Osteocyte (in vitro differentiated cells): ENCODE measurements around the gene PUM2. TPM values are rescaled to one million over a fixed set of nuclear protein-coding genes. Genes with fewer than 3 reads are reported as not detected.
A peak's percentile ranks its signal among the peaks of the same experiment; 100 is the strongest.

Source experiments
- DNase-seq: peaks from one replicate; pipeline ENCODE4 v3.0.0; 2021; ENCODE audit warnings: mixed read lengths; ENCODE audit not compliant: unreplicated experiment; ENCODE audit errors: extremely low spot score
- H3K27ac Mint-ChIP-seq: one replicate; pipeline ENCODE4 v1.8.0; 2021; ENCODE audit warnings: mild to moderate bottlenecking, mixed read lengths; ENCODE audit not compliant: unreplicated experiment
- H3K27me3 Mint-ChIP-seq: one replicate; pipeline ENCODE4 v1.8.0; 2021; ENCODE audit warnings: mixed read lengths; ENCODE audit not compliant: unreplicated experiment
- H3K36me3 Mint-ChIP-seq: one replicate; pipeline ENCODE4 v1.8.0; 2021; ENCODE audit warnings: mixed read lengths; ENCODE audit not compliant: unreplicated experiment
- H3K4me1 Mint-ChIP-seq: one replicate; pipeline ENCODE4 v1.8.0; 2021; ENCODE audit warnings: mixed read lengths; ENCODE audit not compliant: unreplicated experiment
- H3K4me3 Mint-ChIP-seq: one replicate; pipeline ENCODE4 v1.8.0; 2021; ENCODE audit warnings: mild to moderate bottlenecking, moderate library complexity, mixed read lengths; ENCODE audit not compliant: unreplicated experiment
- H3K9me3 Mint-ChIP-seq: one replicate; pipeline ENCODE4 v1.8.0; 2021; ENCODE audit warnings: mixed read lengths; ENCODE audit not compliant: unreplicated experiment
- CTCF ChIP-seq: fragments of 200-600 bp; sonication (generic); IDR thresholded peaks from 2 replicates; pipeline ENCODE4 v1.5.0; 2021; ENCODE audit warnings: antibody characterized with exemption, mild to moderate bottlenecking, moderate library complexity
- total RNA-seq: library from RNA; stranded (reverse); gene quantifications from 2 replicates; pipeline ENCODE4 v1.2.1, GENCODE V29; 2021

The PUM2 gene
- total RNA-seq, 1 donor from 2014 or later, result 82.2 TPM

- H3K4me1 Mint-ChIP-seq, result peaks cover 27% of the 10 kb centered on the region
- H3K27me3 Mint-ChIP-seq, result no peaks in the 10 kb centered on the region
- peak overlapping the region; percentile 43 for H3K27ac Mint-ChIP-seq
- no peak for TF ChIP-seq CTCF
- H3K9me3 Mint-ChIP-seq, result no peaks in the 10 kb centered on the region
- no peaks in the 10 kb centered on the region for H3K36me3 Mint-ChIP-seq
- H3K4me3 Mint-ChIP-seq, result no peak overlapping the region
- no peak for DNase-seq
Observed at GRCh38 chr2:20220806-20221554, 129.7 kb downstream of the PUM2 start.

GRCh38 chr2:20219763-20220380 lies 130.8 kb downstream of the PUM2 start:
- H3K4me1 Mint-ChIP-seq, result peaks cover 22% of the 10 kb centered on the region
- no peak overlapping the region for H3K27ac Mint-ChIP-seq
- H3K27me3 Mint-ChIP-seq, result no peaks in the 10 kb centered on the region
- H3K36me3 Mint-ChIP-seq, result no peaks in the 10 kb centered on the region
- no peak overlapping the region for H3K4me3 Mint-ChIP-seq
- H3K9me3 Mint-ChIP-seq, result no peaks in the 10 kb centered on the region
- no peak for TF ChIP-seq CTCF
- DNase-seq, result no peak

GRCh38 chr2:20218331-20219320 lies 132.0 kb downstream of the PUM2 start:
- no peak for DNase-seq
- H3K27me3 Mint-ChIP-seq, result no peaks in the 10 kb centered on the region
- H3K4me1 Mint-ChIP-seq, result peaks cover 22% of the 10 kb centered on the region
- no peak overlapping the region for H3K27ac Mint-ChIP-seq
- H3K36me3 Mint-ChIP-seq, result no peaks in the 10 kb centered on the region
- TF ChIP-seq CTCF, result no peak
- no peaks in the 10 kb centered on the region for H3K9me3 Mint-ChIP-seq
- H3K4me3 Mint-ChIP-seq, result no peak overlapping the region

- H3K36me3 Mint-ChIP-seq, result no peaks in the 10 kb centered on the region
- DNase-seq, result no peak
- H3K27me3 Mint-ChIP-seq, result no peaks in the 10 kb centered on the region
- H3K27ac Mint-ChIP-seq, result no peak overlapping the region
- no peak for TF ChIP-seq CTCF
- H3K9me3 Mint-ChIP-seq, result no peaks in the 10 kb centered on the region
- peaks cover 21% of the 10 kb centered on the region for H3K4me1 Mint-ChIP-seq
- no peak overlapping the region for H3K4me3 Mint-ChIP-seq
Observed at GRCh38 chr2:20217041-20217970, 133.3 kb downstream of the PUM2 start.
